Esophagus muscularis mucosa (tissue), 3 donors: ENCODE measurements around the gene TOR4A.

Experiments used
- POLR2A ChIP-seq: fragments of 450-650 bp; IDR thresholded peaks from one replicate; pipeline ENCODE4 v1.6.1; 2017; ENCODE audit warnings: antibody characterized with exemption, moderate library complexity, mild to moderate bottlenecking, low read depth
- TF ChIP-seq, protein P1 (sequence below), 3 experiments: fragments of 200-600 bp in 2 of 3; fragments of 450-650 bp in 1 of 3; sonication (generic) in 2 of 3; IDR thresholded peaks; one replicate each; pipeline ENCODE4 v1.5.1; 2017 to 2019; ENCODE audit warnings: antibody characterized with exemption in 3 of 3, mild to moderate bottlenecking in 2 of 3, moderate library complexity in 1 of 3

DNA sequence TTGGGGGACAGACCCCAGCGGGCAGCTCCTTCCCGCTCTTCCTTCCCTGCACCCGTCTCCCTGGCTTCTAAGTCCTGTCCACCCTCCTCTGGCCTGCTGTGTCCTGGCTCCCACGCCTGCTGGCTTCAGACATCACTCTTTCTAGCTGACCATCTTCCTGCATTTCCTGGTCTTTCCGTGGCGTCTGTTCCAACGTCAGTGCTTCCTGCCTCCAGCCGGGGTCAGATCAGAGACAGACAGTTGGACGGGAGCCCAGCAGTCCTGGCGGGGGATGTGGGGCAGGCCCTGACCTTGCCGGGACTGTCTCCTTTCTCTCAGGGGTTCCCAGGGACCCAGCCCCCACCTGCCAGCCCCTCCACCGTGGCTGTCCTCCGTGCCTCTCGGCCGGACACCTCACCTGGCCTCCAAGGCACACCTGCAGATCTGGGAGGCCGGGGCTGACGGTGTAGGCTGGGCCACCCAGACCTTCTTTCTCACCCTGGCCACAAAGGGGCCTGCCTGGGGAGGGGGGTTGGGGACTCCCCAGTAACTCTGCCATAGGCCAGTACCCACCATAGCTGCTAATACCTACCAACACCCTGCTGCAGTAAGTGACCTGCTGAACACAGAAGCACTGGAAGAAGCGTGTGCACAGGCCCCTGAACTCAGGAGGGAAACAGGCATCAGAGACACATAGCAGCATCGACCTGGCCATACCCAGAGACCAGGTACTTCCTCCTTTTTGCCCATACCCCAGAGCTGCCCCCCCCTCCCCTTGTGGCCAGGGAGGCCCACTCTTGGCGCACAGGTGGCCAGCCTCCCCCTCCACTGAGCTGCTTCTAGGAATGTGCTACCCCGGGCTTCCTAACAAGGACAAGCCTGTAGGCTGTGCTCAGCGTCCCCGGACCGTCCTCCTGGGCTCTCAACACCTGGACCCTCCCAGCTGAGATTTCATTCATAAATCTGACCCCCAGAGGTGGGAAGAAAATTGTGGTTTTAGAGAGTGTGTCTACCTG, 19.4 kb downstream of the TOR4A start:
- TF ChIP-seq, protein P1, sequence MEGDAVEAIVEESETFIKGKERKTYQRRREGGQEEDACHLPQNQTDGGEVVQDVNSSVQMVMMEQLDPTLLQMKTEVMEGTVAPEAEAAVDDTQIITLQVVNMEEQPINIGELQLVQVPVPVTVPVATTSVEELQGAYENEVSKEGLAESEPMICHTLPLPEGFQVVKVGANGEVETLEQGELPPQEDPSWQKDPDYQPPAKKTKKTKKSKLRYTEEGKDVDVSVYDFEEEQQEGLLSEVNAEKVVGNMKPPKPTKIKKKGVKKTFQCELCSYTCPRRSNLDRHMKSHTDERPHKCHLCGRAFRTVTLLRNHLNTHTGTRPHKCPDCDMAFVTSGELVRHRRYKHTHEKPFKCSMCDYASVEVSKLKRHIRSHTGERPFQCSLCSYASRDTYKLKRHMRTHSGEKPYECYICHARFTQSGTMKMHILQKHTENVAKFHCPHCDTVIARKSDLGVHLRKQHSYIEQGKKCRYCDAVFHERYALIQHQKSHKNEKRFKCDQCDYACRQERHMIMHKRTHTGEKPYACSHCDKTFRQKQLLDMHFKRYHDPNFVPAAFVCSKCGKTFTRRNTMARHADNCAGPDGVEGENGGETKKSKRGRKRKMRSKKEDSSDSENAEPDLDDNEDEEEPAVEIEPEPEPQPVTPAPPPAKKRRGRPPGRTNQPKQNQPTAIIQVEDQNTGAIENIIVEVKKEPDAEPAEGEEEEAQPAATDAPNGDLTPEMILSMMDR (IDR thresholded peaks at IDR 0.05), result no peak
- no peak for TF ChIP-seq POLR2A
